GM10847 (cell line): ENCODE data around the gene TMEM114.

Experiments
- POLR2A ChIP-seq: IDR thresholded peaks from 2 replicates; pipeline ENCODE4 v1.6.1; 2011; ENCODE audit not compliant: insufficient read length; ENCODE audit errors: extremely low read depth

Gene TMEM114

GRCh38 chr16:8587065-8587464, 3.2 kb downstream of the TMEM114 start:
- TF ChIP-seq POLR2A: no peak

- TF ChIP-seq POLR2A: no peak
Measured at GRCh38 chr16:8585857-8586256, 4.5 kb downstream of the TMEM114 start.

GRCh38 chr16:8585041-8585440, 5.3 kb downstream of the TMEM114 start:
- TF ChIP-seq POLR2A: no peak

- no peak for TF ChIP-seq POLR2A
Measured at GRCh38 chr16:8583732-8584131, 6.6 kb downstream of the TMEM114 start.

GRCh38 chr16:8583199-8583598, 7.1 kb downstream of the TMEM114 start:
- no peak for TF ChIP-seq POLR2A

- TF ChIP-seq POLR2A: no peak
Measured at GRCh38 chr16:8581831-8582580, 8.3 kb downstream of the TMEM114 start.

DNA sequence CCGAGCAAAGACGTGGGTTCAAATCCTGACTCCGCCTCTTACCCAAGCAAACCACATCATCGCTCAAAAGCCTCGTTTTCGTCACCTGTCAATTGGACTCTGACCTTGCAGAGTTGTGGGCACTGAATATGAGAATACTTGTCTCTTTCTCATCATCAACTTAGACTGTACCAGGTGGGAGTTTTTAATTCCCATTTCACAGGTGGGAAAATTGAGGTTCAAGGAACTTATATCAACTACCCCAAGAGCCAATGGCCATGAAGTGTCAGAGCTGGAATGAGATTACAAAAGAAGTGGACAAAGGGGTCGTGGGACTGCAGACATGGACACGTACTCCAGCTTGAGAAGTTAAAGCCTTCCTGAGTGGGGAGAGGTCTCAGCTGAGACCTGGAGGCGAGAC, 10.8 kb downstream of the TMEM114 start:
- no peak for TF ChIP-seq POLR2A

- TF ChIP-seq POLR2A: no peak
Measured at GRCh38 chr16:8577678-8578304, 12.5 kb downstream of the TMEM114 start.

DNA sequence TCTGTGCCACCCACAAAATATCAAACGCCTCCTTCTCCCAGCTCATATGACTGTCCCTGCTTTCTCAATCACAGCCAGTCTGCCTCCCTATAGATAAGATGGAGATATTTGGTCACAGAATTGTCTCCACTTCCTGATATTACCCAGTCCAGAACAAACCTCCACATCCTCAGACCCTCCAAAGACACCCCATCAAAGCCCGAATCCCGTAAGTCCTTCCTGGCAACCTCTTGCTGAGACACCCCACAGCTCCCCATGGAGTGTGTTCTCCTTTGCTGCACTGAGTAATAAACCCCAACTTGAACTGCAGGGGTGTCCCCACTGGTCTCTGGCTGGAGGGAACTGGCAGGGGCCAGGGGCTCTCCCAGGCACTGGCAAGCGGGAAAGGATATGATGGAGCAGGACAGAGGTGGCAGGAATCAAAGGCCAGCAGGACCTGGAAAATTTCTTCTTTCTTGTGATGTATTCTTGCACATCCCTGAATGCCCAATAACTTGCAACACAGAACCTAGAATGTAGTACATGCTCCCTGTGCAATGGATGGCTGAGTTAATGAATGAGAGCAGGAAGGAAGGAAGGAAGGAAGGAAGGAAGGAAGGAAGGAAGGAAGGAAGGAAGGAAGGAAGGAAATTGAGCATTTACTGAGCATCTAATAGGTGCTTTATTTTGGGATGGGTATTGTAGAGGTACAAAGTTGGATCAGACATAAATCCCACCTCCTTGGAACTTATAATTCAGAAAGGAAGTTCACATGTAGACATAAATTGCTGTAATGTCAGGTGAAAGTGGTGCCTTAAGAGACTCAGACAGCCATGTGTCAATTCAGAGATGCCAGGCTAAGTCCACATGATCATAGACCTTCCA, 13.9 kb downstream of the TMEM114 start:
- no peak for TF ChIP-seq POLR2A

DNA sequence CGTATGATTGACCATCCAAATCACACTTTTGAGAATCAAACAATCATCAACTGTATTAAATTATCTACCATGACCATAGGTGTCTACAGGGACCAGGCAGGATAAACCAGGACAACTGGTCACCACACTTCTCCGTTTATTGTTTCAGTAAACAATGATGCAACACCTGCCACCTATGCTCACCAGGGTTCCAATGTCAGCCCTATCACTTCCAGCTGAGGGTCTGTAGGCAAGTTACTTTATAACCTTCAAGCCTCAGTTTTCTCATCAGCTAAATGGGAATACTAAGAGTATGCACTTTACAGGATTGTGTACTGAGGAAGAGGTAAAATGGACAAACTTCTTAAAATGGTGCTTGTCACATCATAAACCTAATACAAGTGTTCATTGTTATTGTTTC, 14.9 kb downstream of the TMEM114 start:
- TF ChIP-seq POLR2A: no peak

DNA sequence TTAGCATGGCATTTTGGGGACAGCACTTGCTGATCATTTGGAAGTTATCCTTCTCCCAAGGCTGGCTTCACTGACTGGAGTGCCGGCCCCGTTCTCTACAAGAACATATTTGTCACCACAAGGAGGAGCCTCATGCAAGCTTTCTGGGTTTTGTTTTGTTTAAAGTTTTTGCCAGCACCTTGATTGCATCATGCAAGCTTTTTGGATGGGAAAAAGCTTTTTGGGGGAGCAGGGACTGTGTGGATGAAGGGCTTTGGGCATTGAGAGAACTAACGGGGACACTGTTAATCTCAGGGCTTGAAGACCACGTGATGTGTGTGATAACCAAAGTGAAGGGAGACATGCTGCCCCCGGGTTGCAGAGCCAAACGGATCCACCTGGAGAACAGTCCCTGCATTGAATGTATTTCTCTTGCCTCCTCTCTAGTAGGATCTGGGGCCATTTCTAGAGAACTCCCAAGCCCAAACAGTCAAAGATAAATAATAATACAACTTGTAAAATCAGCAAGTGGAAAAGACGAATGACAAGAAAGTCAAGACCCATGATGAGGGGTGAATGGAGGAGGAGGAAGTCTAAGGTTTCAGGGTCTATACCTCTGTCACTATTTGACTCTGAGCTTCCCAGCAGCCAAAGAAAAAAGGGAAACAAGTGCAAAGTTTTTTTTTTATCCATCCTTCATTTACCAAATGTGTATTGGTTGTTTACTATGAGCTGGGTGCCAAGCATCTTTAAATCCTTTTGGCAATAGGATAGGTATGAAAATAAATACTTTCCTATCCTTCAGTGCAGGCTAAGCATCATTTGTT, 17.2 kb downstream of the TMEM114 start:
- TF ChIP-seq POLR2A: no peak

DNA sequence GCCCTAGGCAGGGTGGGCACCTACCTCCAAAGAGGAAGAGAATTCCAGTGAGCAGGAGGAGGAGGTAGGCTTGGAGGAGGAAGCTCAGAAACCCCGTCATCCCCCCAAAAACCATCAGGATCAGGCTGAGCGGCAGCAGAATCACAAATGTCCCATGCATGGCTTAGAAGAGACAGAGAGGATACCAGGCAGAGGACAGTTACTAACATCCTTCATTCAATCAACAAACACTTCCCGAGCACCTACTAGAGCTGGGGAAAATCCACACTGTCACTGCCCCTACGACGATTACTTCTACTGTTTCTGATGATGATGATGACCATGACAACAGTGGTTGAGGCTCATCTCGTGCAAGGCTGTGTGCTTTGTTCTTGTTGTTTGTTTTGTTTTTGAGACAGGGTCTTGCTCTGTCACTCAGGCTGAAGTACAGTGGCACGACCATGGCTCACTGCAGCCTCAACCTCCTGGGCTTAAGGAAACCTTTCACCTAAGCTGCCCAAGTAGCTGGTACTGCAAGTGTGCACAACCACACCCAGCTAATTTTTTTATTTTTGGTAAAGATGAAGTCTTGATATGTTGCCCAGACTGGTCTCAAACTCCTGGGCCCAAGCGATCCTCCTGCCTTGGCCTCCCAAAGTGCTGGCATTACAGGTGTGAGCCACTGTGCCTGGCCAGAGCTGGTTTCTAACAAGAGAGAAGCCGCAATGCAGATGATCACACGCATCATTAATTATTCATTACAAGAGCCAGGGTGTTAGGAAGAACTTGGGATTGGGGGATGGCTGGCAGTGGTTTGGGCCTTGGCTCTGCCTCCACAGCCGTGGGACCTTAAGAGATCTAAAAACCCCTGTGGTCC, 18.0 kb downstream of the TMEM114 start:
- TF ChIP-seq POLR2A: no peak

DNA sequence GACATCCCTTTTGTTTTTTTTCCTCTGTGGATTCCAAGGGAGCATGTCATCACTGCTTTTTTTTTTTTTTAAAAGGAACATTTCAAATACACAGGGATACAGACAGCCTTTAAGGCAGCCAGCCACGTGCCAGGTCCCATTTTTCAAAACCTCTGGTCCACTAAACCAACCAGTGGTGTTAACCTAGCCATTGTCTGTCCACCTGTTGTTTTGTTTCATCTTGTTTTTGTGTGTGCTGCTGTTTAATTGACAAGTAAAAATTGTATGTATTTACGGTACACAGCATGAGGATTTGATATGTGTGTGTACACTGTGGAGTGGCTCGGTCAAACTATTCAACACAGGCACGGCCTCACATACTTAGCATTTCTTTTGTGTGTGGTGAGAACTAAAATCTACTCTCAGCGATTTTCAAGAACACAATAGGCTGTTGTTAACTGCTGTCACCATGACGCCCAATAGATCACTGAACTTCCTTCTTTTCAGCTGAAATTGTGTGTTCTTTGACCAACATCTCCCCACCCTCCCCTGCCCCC, 19.2 kb downstream of the TMEM114 start:
- no peak for TF ChIP-seq POLR2A
